NCI-H510A (cell line): ENCODE measurements around the gene IGSF8.
A peak's percentile ranks its signal among the peaks of the same experiment; 100 is the strongest.

Source experiments
- DNase-seq: peaks from one replicate; lab custom pipeline; 2025; lab: John Stamatoyannopoulos, UW

The IGSF8 gene

GRCh38 chr1:160097911-160098851, at the start of gene IGSF8:
Gene IGSF8, minus strand, starts transcription at chr1:160098619. Its CDS starts 147 bp downstream, at chr1:160098472.
- DNase-seq = peak; percentile 84

- no peak for DNase-seq
Measured at GRCh38 chr1:160148121-160148520, 49.7 kb upstream of the IGSF8 start.

- no peak for DNase-seq
Measured at GRCh38 chr1:160146107-160146506, 47.7 kb upstream of the IGSF8 start.

GRCh38 chr1:160144921-160145320, 46.5 kb upstream of the IGSF8 start:
- no peak for DNase-seq

- DNase-seq = no peak
Measured at GRCh38 chr1:160143695-160144094, 45.3 kb upstream of the IGSF8 start.

GRCh38 chr1:160139840-160140239, 41.4 kb upstream of the IGSF8 start:
- DNase-seq = no peak

- DNase-seq = no peak
Measured at GRCh38 chr1:160137216-160137862, 38.9 kb upstream of the IGSF8 start.

- no peak for DNase-seq
Measured at GRCh38 chr1:160136926-160137200, 38.4 kb upstream of the IGSF8 start.

GRCh38 chr1:160136121-160136925, 37.9 kb upstream of the IGSF8 start:
- no peak for DNase-seq

GRCh38 chr1:160134791-160135572, 36.6 kb upstream of the IGSF8 start:
- no peak for DNase-seq

- DNase-seq = no peak
Measured at GRCh38 chr1:160133990-160134770, 35.8 kb upstream of the IGSF8 start.

GRCh38 chr1:160131803-160132565, 33.6 kb upstream of the IGSF8 start:
- no peak for DNase-seq

GRCh38 chr1:160130939-160131338, 32.5 kb upstream of the IGSF8 start:
- no peak for DNase-seq

- no peak for DNase-seq
Measured at GRCh38 chr1:160130486-160130885, 32.1 kb upstream of the IGSF8 start.

- no peak for DNase-seq
Measured at GRCh38 chr1:160129966-160130365, 31.5 kb upstream of the IGSF8 start.

- DNase-seq = no peak
Measured at GRCh38 chr1:160129558-160129957, 31.1 kb upstream of the IGSF8 start.

- DNase-seq = no peak
Measured at GRCh38 chr1:160129046-160129445, 30.6 kb upstream of the IGSF8 start.

GRCh38 chr1:160128636-160129035, 30.2 kb upstream of the IGSF8 start:
- DNase-seq = no peak

- DNase-seq = no peak
Measured at GRCh38 chr1:160127865-160128523, 29.6 kb upstream of the IGSF8 start.

- no peak for DNase-seq
Measured at GRCh38 chr1:160127381-160127780, 29.0 kb upstream of the IGSF8 start.
